GM12878 (cell line): ENCODE data around the gene ALG12. TPM values are rescaled to one million over a fixed set of nuclear protein-coding genes. Genes with fewer than 3 reads are reported as not detected.

ENCODE experiments used
- ATAC-seq: fragments of 200-7000 bp; cut with Tn5 transposase; 3 replicates; pipeline ENCODE4 v1.9.1; 2020; ENCODE audit warnings: mild to moderate bottlenecking, moderate library complexity
- BruUV-seq: library from RNA; stranded (reverse); fragments of 400-500 nt; replicated peaks from 2 replicates; lab custom pipeline; 2021; lab: Mats Ljungman, UMichigan
- CTCF ChIA-PET: fragments of 300-600 bp; sonication (Branson Sonifier 250); formaldehyde crosslinking; extraction: SDS; loops from one replicate; lab custom pipeline; 2021; ENCODE audit warnings: inconsistent platforms; lab: Yijun Ruan, JAX
- POLR2A ChIA-PET: fragments of 350-600 bp; formaldehyde crosslinking; extraction: SDS; loops from one replicate; lab custom pipeline; 2021; ENCODE audit warnings: inconsistent platforms; lab: Charles Lee
- RAD21 ChIA-PET: fragments of 300-600 bp; sonication (Branson Sonifier 250); formaldehyde crosslinking; loops from one replicate; lab custom pipeline; 2023; ENCODE audit warnings: antibody characterized with exemption; ENCODE audit not compliant: unreplicated experiment; lab: Charles Lee
- SMC1A ChIA-PET: fragments of 300-600 bp; sonication (Branson Sonifier 250); formaldehyde crosslinking; loops from one replicate; lab custom pipeline; 2023; ENCODE audit not compliant: unreplicated experiment, uncharacterized antibody; lab: Charles Lee
- DNase-seq: peaks from one replicate; pipeline ENCODE4 v3.0.0-alpha.2; 2011; ENCODE audit warnings: low read depth, low spot score
- FAIRE-seq: peaks from 3 replicates; lab custom pipeline; 2011; peaks lifted over from hg19 to GRCh38; lab: Jason Lieb, UNC
- H2AFZ ChIP-seq: 2 replicates; pipeline ENCODE4 v1.6.0; 2011; ENCODE audit warnings: low read depth, low read length, control low read depth; ENCODE audit not compliant: control insufficient read depth
- H3K27ac ChIP-seq: 2 replicates; pipeline ENCODE4 v1.5.1; 2011; ENCODE audit warnings: control low read depth; ENCODE audit not compliant: control insufficient read depth, insufficient read depth
- H3K27me3 ChIP-seq, 2 experiments: replicated peaks in 1 of 2; 2 replicates each; pipeline versions ENCODE4 v1.6.0 to v1.6.1; 2011; ENCODE audit warnings: low read length in 1 of 2; ENCODE audit not compliant: control insufficient read depth in 2 of 2, insufficient read depth in 2 of 2
- H3K36me3 ChIP-seq, 2 experiments: 2 replicates each; pipeline ENCODE4 v1.5.1; 2011; ENCODE audit warnings: low read length in 1 of 2; ENCODE audit not compliant: control insufficient read depth in 2 of 2, insufficient read depth in 2 of 2
- H3K4me1 ChIP-seq: 2 replicates; pipeline ENCODE4 v1.6.1; 2011; ENCODE audit warnings: mild to moderate bottlenecking, low read length, moderate library complexity, mixed read lengths; ENCODE audit not compliant: control insufficient read depth, insufficient read depth
- H3K4me2 ChIP-seq: 2 replicates; pipeline ENCODE4 v1.6.0; 2011; ENCODE audit warnings: control low read depth; ENCODE audit not compliant: control insufficient read depth, insufficient read depth
- H3K4me3 ChIP-seq: fragments of 200-600 bp; sonication (generic); 2 replicates; pipeline ENCODE4 v1.5.1; 2016
- H3K79me2 ChIP-seq: 2 replicates; pipeline ENCODE4 v1.6.0; 2011; ENCODE audit warnings: low read length; ENCODE audit not compliant: control insufficient read depth, insufficient read depth
- H3K9ac ChIP-seq: 2 replicates; pipeline ENCODE4 v1.8.0; 2011; ENCODE audit warnings: low read length, control low read depth, mixed read lengths; ENCODE audit not compliant: control insufficient read depth, insufficient read depth
- H3K9me3 ChIP-seq: replicated peaks from 3 replicates; pipeline ENCODE4 v1.5.1; 2011; ENCODE audit warnings: mild to moderate bottlenecking, low read length; ENCODE audit not compliant: control insufficient read depth, insufficient read depth
- H4K20me1 ChIP-seq: 2 replicates; pipeline ENCODE4 v1.6.0; 2011; ENCODE audit not compliant: control insufficient read depth, insufficient read depth
- BCLAF1 ChIP-seq: fragments of 450-650 bp; IDR thresholded peaks from 2 replicates; pipeline ENCODE4 v1.6.1; 2017; ENCODE audit warnings: antibody characterized with exemption, mild to moderate bottlenecking, moderate library complexity
- CBX5 ChIP-seq: sonication (generic); IDR thresholded peaks from 2 replicates; pipeline ENCODE4 v1.6.1; 2016; ENCODE audit warnings: low read depth, moderate library complexity, mild to moderate bottlenecking, inconsistent platforms
- CHD1 ChIP-seq: IDR thresholded peaks from 2 replicates; pipeline ENCODE4 v1.6.1; 2012; ENCODE audit warnings: low read depth, low read length, improper control_type of control experiment
- IRF3 ChIP-seq: fragments of 450-650 bp; IDR thresholded peaks from 2 replicates; pipeline ENCODE4 v1.6.1; 2014; ENCODE audit warnings: mild to moderate bottlenecking
- LARP7 ChIP-seq: fragments of 450-650 bp; IDR thresholded peaks from 2 replicates; pipeline ENCODE4 v1.6.1; 2017; ENCODE audit warnings: mild to moderate bottlenecking
- MYB ChIP-seq: fragments of 150-350 bp; IDR thresholded peaks from 2 replicates; pipeline ENCODE4 v1.6.1; 2014; ENCODE audit warnings: mild to moderate bottlenecking, low read depth, low read length, borderline replicate concordance
- NFIC ChIP-seq: IDR thresholded peaks from 2 replicates; pipeline ENCODE4 v1.6.1; 2012; ENCODE audit warnings: low read depth, mild to moderate bottlenecking, inconsistent platforms, low read length, moderate library complexity
- NFXL1 ChIP-seq: fragments of 450-650 bp; IDR thresholded peaks from 2 replicates; pipeline ENCODE4 v1.6.1; 2017; ENCODE audit warnings: antibody characterized with exemption, mild to moderate bottlenecking, borderline replicate concordance
- RUNX3 ChIP-seq: IDR thresholded peaks from 2 replicates; pipeline ENCODE4 v1.6.1; 2012; ENCODE audit warnings: low read length, inconsistent platforms
- TAF1 ChIP-seq: IDR thresholded peaks from 2 replicates; pipeline ENCODE4 v1.6.1; 2011; ENCODE audit warnings: mild to moderate bottlenecking, low read depth, low read length, borderline replicate concordance
- ZBTB40 ChIP-seq: fragments of 450-650 bp; IDR thresholded peaks from 2 replicates; pipeline ENCODE4 v1.6.1; 2016; ENCODE audit warnings: mild to moderate bottlenecking, moderate library complexity, borderline replicate concordance
- WGBS: methylation state at CpG from one replicate; pipeline ENCODE4 v1.1.6; 2016; ENCODE audit warnings: low lambda C conversion rate; ENCODE audit not compliant: insufficient replicate concordance, insufficient coverage; ENCODE audit errors: missing lambda C conversion rate; 5-methylcytosine and 5-hydroxymethylcytosine counted together
- in situ Hi-C: fragments of 300-500 bp; cut with MboI; formaldehyde crosslinking; loops from 9 replicates; pipeline ENCODE4 v1.14.3; 2018; ENCODE audit warnings: mixed read lengths
- intact Hi-C: fragments of 100-400 bp; cut with micrococcal nuclease; formaldehyde crosslinking; loops from one replicate; pipeline ENCODE4 v1.14.2; 2022; ENCODE audit not compliant: unreplicated experiment
- polyA plus RNA-seq, 11 experiments: library from polyadenylated mRNA; depleted of rRNA in 4 of 11; unstranded in 6 of 11; stranded (reverse) in 5 of 11; fragments of >200 nt; fragmentation: Nextera tagmentation in 4 of 11; fragmentation: Illumina TruSeq in 1 of 11; extraction: Ambion mirVana in 4 of 11; extraction: Trizol in 1 of 11; gene quantifications; 1 replicate in 1 of 11; 2 replicates in 10 of 11; pipeline versions ENCODE4 v1.2.1 to v1.2.3, GENCODE V29; 2011 to 2016; ENCODE audit warnings: inconsistent platforms in 2 of 11, missing spikeins in 2 of 11, low read depth in 1 of 11
- total RNA-seq, 4 experiments: library from RNA; depleted of rRNA in 3 of 4; stranded (reverse); fragments of >200 nt in 3 of 4; fragmentation: Illumina TruSeq in 1 of 4; extraction: Trizol in 1 of 4; gene quantifications; 2 replicates each; pipeline versions ENCODE4 v1.2.1 to v1.2.3, GENCODE V29; 2013 to 2021

ALG12 gene
- total and polyA plus RNA-seq, 10 of the 15 experiments (the other 5 are each of a cell fraction or from before 2014, with no cell fraction given), result 0.22 to 23.4 (median 6.6) TPM

- no peak for TF ChIP-seq IRF3
- TF ChIP-seq BCLAF1, result no peak
Measured at GRCh38 chr22:49948958-49949913, 31.0 kb upstream of the ALG12 start (continued).

- FAIRE-seq (no peak), ATAC-seq (no peak), DNase-seq (no peak)
- Histone ChIP-seq H3K27me3 (no peaks in the 10 kb centered on the region), H3K9ac (no peak overlapping the region), H3K4me3 (no peak overlapping the region), H3K4me2 (no peak overlapping the region), H4K20me1 (no peaks in the 10 kb centered on the region), H3K27ac (no peak overlapping the region), H3K9me3 (no peaks in the 10 kb centered on the region), H2AFZ (no peak overlapping the region), H3K79me2 (peaks cover 10% of the 10 kb centered on the region), H3K36me3 (no peaks in the 10 kb centered on the region), H3K4me1 (peaks cover 4% of the 10 kb centered on the region; the same call in 1 of the 2 replicates)
- ChIA-PET RAD21 (no interaction called here), POLR2A (no interaction called here), CTCF (no interaction called here), SMC1A (no interaction called here)
- no TSS peak for BruUV-seq
- intact Hi-C loops, result no loop called here
- WGBS, result 48% methylated on average over 23 of the region's 23 CpGs
- in situ Hi-C loops, result no loop called here
- no peak for TF ChIP-seq NFXL1
- TF ChIP-seq RUNX3, result no peak
- TF ChIP-seq CHD1, result no peak
- no peak for TF ChIP-seq LARP7
- TF ChIP-seq CBX5, result no peak
- TF ChIP-seq TAF1, result no peak
- no peak for TF ChIP-seq ZBTB40
- TF ChIP-seq NFIC, result no peak
- TF ChIP-seq MYB, result no peak
Measured at GRCh38 chr22:49948116-49948957, 30.1 kb upstream of the ALG12 start.
